Adrenal gland (tissue), 12 donors: Measurements from ENCODE around the gene SNAP25. TPM values are rescaled to one million over a fixed set of nuclear protein-coding genes. Genes with fewer than 3 reads are reported as not detected.
A peak's percentile ranks its signal among the peaks of the same experiment; 100 is the strongest.

Source experiments
- DNase-seq, 7 donors: peaks; one replicate each; pipeline ENCODE4 v3.0.0-alpha.2; 2019 to 2020
- H3K27ac ChIP-seq, 5 donors: fragments of 200-600 bp; sonication (generic) in 4 of 5; 1 replicate in 3 of 5; 2 replicates in 2 of 5; pipeline versions ENCODE4 v1.5.1 to v1.8.0; 2016 to 2020; ENCODE audit warnings: mild to moderate bottlenecking in 1 of 5
- H3K27me3 ChIP-seq: fragments of 200-600 bp; 2 replicates; pipeline ENCODE4 v1.8.0; 2021
- H3K36me3 ChIP-seq, 2 donors: fragments of 200-600 bp; replicated peaks in 1 of 2; 1 replicate in 1 of 2; 2 replicates in 1 of 2; pipeline versions ENCODE4 v1.5.1 to v1.8.0; 2018 to 2022
- H3K4me1 ChIP-seq, 2 donors: fragments of 200-600 bp; replicated peaks in 1 of 2; 1 replicate in 1 of 2; 2 replicates in 1 of 2; pipeline versions ENCODE4 v1.5.1 to v1.8.0; 2018 to 2021
- H3K4me3 ChIP-seq, 4 donors: fragments of 200-600 bp; sonication (generic) in 3 of 4; one replicate each; pipeline ENCODE4 v1.5.1; 2016 to 2018
- H3K9me3 ChIP-seq, 3 donors: fragments of 200-600 bp; sonication (generic) in 1 of 3; replicated peaks in 1 of 3; 1 replicate in 2 of 3; 2 replicates in 1 of 3; pipeline versions ENCODE4 v1.5.1 to v1.8.0; 2016 to 2021
- CTCF ChIP-seq, 6 experiments: fragments of 450-650 bp in 4 of 6; fragments of 200-600 bp in 2 of 6; sonication (generic) in 1 of 6; IDR thresholded peaks; 1 replicate in 5 of 6; 2 replicates in 1 of 6; pipeline versions ENCODE4 v1.5.1 to v1.8.0; 2016 to 2021; ENCODE audit warnings: antibody characterized with exemption in 6 of 6, mild to moderate bottlenecking in 2 of 6, moderate library complexity in 1 of 6
- POLR2A ChIP-seq, 2 donors: fragments of 450-650 bp; IDR thresholded peaks; one replicate each; pipeline ENCODE4 v1.6.1; 2017; ENCODE audit warnings: antibody characterized with exemption in 2 of 2, mild to moderate bottlenecking in 2 of 2, moderate library complexity in 1 of 2
- WGBS, 4 donors: extraction: QIAGEN DNeasy Blood & Tissue Kit in 2 of 4; methylation state at CpG; one replicate each; pipeline versions ENCODE4 v1.1.5 to v1.1.7; 2013 to 2017; 5-methylcytosine and 5-hydroxymethylcytosine counted together
- intact Hi-C, 2 donors: fragments of 100-400 bp; cut with DNase I; formaldehyde crosslinking; loops; one replicate each; pipeline versions ENCODE4 v1.14.1 to v1.15.0; 2022 to 2023
- polyA plus RNA-seq, 3 donors: library from polyadenylated mRNA; stranded (reverse); fragments of 200-250 nt in 2 of 3; fragments of 350-450 nt in 1 of 3; fragmentation: Illumina TruSeq in 1 of 3; extraction: RNeasy Lipid Tissue Mini Kit (QIAGEN cat#74804) in 1 of 3; gene quantifications; one replicate each; pipeline ENCODE4 v1.2.3, GENCODE V29; 2013 to 2014
- total RNA-seq, 9 donors: library from RNA; depleted of rRNA in 4 of 9; stranded (reverse); fragments of >200 nt in 4 of 9; fragments of 120-200 nt in 1 of 9; fragmentation: NEBNext Ultra II Directional in 1 of 9; extraction: Animal tissue kit (Norgen Biotek cat#: 25700) in 1 of 9; gene quantifications; one replicate each; pipeline versions ENCODE4 v1.1.0 to v1.2.4, GENCODE V29; 2013 to 2023
- donor health status: healthy with polysubstance abuse.
- donor health status: Bipolar disorder and iron deficiency.
- donor health status: DM: yes; HTN: yes; CAD: no.
- donor health status: DM: no; HTN: no; CAD: no.
- donor health status: DM: no; HTN: no; CAD: no.
- donor health status: DM: yes; HTN: yes; CAD: no.

The SNAP25 gene
- total and polyA plus RNA-seq, 12 donors: 1.0 to 35.9 (median 11.8) TPM; not detected in 1

- no peak for TF ChIP-seq CTCF (IDR thresholded peaks at IDR 0.05)
- TF ChIP-seq POLR2A (IDR thresholded peaks at IDR 0.05): no peak
- 63 to 87% (median 83%) methylated on average over 2 of the region's 2 CpGs for WGBS, 4 donors
- H3K27me3 ChIP-seq: peaks cover 5% of the 10 kb centered on the region
- H3K4me3 ChIP-seq: no peak overlapping the region
- H3K36me3 ChIP-seq: no peaks in the 10 kb centered on the region
- intact Hi-C loops: no loop called here
- peak in 1 of 7 donors; percentile 3 for DNase-seq
- H3K9me3 ChIP-seq: no peaks in the 10 kb centered on the region
- H3K27ac ChIP-seq: no peak overlapping the region
- H3K4me1 ChIP-seq: no peaks in the 10 kb centered on the region
Observed at GRCh38 chr20:10291568-10292248, 73.1 kb downstream of the SNAP25 start.

GRCh38 chr20:10297223-10297622 lies 78.6 kb downstream of the SNAP25 start:
- H3K27me3 ChIP-seq: peaks cover 5% of the 10 kb centered on the region
- no peak overlapping the region for H3K4me3 ChIP-seq
- no peaks in the 10 kb centered on the region for H3K9me3 ChIP-seq
- intact Hi-C loops: no loop called here
- no peaks in the 10 kb centered on the region for H3K36me3 ChIP-seq
- TF ChIP-seq CTCF (IDR thresholded peaks at IDR 0.05) (no peak), POLR2A (IDR thresholded peaks at IDR 0.05) (no peak)
- 87 to 100% (median 95%) methylated on average over 1 of the region's 1 CpG for whole genome bisulfite sequencing, 4 donors
- no peak for DNase-seq
- no peaks in the 10 kb centered on the region for H3K4me1 ChIP-seq
- H3K27ac ChIP-seq: no peak overlapping the region

GRCh38 chr20:10297684-10298240 lies 79.1 kb downstream of the SNAP25 start:
- Histone ChIP-seq H3K4me3 (no peak overlapping the region), H3K9me3 (no peaks in the 10 kb centered on the region), H3K36me3 (no peaks in the 10 kb centered on the region), H3K27ac (no peak overlapping the region), H3K4me1 (no peaks in the 10 kb centered on the region), H3K27me3 (peaks cover 5% of the 10 kb centered on the region)
- no peak for TF ChIP-seq POLR2A (IDR thresholded peaks at IDR 0.05)
- no peak for TF ChIP-seq CTCF (IDR thresholded peaks at IDR 0.05)
- WGBS, 4 donors: 7 to 29% (median 25%) methylated on average over 1 of the region's 1 CpG
- DNase-seq: no peak
- intact Hi-C loops: no loop called here

GRCh38 chr20:10300582-10301446 lies 82.2 kb downstream of the SNAP25 start:
- no peaks in the 10 kb centered on the region for H3K27me3 ChIP-seq
- H3K27ac ChIP-seq: no peak overlapping the region
- no peak overlapping the region for H3K4me3 ChIP-seq
- intact Hi-C loops: no loop called here
- no peak for TF ChIP-seq POLR2A (IDR thresholded peaks at IDR 0.05)
- TF ChIP-seq CTCF (IDR thresholded peaks at IDR 0.05): no peak
- no peaks in the 10 kb centered on the region for H3K36me3 ChIP-seq
- 71 to 78% (median 74%) methylated on average over 5 of the region's 5 CpGs for WGBS, 4 donors
- DNase-seq: no peak
- H3K9me3 ChIP-seq: no peaks in the 10 kb centered on the region
- no peaks in the 10 kb centered on the region for H3K4me1 ChIP-seq
